GM21526 (cell line): ENCODE measurements around the gene BARX2.
A peak's percentile ranks its signal among the peaks of the same experiment; 100 is the strongest.

Experiments
- ATAC-seq: cut with Tn5 transposase; IDR thresholded peaks from one replicate; pipeline ENCODE4 v1.9.1; 2021; ENCODE audit warnings: moderate library complexity; ENCODE audit not compliant: unreplicated experiment, low FRiP score

Gene BARX2

GRCh38 chr11:129373489-129373953 lies 2.1 kb upstream of the BARX2 start:
- ATAC-seq: no peak

- ATAC-seq: no peak
Observed at GRCh38 chr11:129374081-129374992, 1.3 kb upstream of the BARX2 start.

- ATAC-seq: peak; percentile 15
Observed at GRCh38 chr11:129374993-129375750, 476 bp upstream of the BARX2 start.

DNA sequence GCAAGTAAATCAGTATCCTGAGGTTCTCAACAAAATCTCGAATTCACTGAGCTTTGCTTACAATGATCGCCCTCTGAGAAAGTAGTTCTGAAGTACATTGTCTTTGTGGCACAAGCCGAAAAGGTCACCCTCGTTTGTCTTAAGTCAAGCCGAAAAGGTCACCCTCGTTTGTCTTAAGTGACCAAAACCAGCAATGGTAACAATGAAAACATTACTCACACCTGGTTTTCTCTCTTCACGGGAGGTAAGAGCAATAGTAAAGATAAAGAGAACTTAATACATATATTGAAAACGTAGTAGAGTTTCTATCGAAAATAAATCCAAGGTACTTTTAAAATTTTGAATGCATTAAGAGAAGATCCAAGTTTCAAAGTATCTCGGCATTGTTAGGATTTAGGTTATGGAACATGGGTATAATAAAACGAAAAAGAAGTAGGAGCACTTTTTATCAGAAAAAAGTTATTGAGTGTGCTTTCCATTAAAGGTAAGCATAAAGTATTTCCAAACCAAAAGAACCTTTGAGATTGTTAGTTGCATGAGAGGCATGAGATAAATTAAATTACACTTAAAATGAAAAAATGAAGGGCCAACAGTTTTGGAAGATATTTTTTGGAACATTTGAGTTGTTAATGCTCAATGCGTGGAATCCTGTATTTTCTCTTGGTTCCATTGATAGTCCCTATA lies 1.2 kb downstream of the BARX2 start:
- ATAC-seq: no peak

GRCh38 chr11:129377739-129378138 lies 2.1 kb downstream of the BARX2 start:
- ATAC-seq: no peak

DNA sequence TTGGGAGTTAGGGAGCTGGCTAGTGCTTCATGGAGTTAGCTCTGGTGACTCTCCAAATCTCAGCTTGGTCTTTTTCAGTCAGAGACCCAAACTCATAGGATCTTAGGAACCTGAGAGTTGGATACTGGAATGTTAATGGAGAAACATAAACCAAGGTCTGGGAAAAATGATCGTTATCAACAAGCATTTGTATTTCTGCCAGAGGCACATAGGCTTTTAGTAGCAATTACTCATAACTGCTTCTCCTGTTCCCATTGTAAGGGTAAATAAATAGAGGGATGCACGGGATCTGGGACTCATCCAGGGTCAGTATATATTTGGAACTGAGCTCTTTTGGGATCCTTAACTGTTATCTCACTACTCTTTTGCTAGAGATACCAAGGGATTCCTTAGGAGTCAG lies 4.8 kb downstream of the BARX2 start:
- ATAC-seq: no peak

DNA sequence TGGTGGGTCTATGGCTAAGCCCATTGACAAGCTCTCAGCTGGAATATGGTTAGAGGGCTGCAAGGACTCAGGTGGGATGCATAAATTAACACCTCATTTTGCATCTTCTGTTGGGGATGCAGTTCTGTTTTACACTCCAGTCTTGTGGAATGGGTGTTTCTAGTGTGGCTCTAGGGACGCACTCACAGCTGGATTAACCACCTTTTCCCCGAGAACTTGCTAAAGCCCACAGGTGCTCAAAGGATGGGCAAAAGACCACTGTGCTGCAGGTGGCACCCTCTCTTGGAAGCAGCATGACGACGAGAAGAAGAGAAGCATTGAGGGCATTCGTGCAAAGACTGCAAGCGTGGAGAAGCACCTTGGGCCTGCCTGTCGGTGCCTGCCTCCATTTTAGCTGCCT lies 6.9 kb downstream of the BARX2 start:
- no peak for ATAC-seq

- no peak for ATAC-seq
Observed at GRCh38 chr11:129383060-129383459, 7.4 kb downstream of the BARX2 start.

DNA sequence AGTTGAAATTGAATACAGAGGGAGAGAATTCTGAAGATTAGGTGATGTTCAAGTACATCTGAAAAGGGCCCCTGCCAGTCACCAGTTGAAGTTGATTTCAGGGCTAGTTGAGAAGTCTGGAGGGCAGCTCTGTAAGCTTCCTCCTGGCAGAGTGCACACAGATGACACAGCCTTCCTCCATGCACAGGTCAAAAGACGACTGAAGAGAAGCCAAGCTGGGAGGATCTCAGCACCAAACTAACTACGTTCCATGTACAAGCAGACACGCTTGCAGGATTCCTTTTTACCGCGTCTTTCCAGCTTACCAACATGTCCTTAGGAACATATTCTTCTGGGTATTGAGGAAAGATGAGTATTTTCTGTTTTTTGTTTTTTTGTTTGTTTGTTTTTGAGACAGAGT lies 7.9 kb downstream of the BARX2 start:
- ATAC-seq: no peak

- ATAC-seq: no peak
Observed at GRCh38 chr11:129384415-129384814, 8.8 kb downstream of the BARX2 start.

DNA sequence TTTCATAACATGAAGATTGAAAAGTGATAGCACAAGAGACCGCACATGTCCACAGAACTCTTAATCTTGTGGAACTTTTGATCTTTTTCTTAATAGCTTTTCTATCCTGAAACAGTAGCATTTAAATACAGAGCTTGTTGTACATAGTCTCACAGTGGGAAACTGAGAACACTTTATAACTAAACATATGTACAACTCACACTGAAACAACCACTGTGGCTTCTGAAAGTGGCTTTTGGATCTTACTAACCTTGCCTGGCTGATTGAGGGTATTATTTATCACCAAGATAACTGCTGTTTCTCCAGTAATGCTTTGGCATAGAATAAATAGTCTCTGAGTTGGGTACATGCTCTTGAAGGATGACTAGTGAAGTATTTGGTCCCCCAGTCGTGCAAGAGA lies 10.2 kb downstream of the BARX2 start:
- no peak for ATAC-seq

DNA sequence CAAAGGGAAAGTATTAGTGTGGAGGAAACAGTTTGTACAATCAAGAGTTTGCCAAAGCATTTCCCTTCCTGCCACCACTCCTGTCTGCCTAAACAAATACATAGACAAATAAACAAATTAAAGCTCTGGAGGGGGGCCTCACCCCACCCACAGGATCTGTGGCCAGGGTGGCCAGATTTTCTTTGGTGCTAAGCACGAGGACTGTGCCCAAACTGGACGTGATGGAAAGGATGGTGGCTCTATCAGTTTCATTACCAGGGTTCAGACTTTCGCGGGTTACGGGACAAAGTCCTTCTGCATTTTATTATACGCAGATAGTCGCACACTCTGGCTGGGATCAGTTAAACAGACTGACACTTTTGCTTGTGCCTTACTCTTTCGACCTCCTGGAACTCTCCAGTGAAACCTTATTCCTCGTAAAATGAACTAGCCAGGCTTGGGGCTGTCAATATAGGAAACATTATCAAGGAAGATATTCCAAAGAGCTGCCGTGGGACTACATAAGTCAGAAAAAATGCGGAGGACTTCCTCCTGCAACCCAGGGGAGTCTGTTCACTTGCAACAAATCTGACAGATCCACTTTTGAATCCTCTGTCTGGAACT lies 11.2 kb downstream of the BARX2 start:
- no peak for ATAC-seq

DNA sequence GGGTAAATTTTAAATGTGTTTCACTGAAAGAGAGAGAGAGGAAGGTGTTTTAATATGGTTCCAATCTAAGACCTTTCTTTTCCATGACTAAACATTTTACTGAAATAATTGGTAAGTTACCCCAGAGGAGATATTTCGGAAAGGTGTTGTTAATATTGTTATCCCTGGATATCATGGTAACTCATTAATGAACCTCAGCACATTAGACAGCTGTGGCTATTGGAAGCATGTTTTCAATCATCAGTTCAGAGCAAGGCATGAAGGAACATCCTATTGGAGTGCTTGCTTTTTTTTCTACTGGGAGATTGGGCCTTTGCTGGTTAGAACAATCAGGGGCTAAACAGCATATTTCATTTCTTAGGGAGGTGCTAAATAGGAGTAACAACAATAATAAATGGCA lies 11.8 kb downstream of the BARX2 start:
- no peak for ATAC-seq

GRCh38 chr11:129388824-129389223 lies 13.2 kb downstream of the BARX2 start:
- no peak for ATAC-seq

DNA sequence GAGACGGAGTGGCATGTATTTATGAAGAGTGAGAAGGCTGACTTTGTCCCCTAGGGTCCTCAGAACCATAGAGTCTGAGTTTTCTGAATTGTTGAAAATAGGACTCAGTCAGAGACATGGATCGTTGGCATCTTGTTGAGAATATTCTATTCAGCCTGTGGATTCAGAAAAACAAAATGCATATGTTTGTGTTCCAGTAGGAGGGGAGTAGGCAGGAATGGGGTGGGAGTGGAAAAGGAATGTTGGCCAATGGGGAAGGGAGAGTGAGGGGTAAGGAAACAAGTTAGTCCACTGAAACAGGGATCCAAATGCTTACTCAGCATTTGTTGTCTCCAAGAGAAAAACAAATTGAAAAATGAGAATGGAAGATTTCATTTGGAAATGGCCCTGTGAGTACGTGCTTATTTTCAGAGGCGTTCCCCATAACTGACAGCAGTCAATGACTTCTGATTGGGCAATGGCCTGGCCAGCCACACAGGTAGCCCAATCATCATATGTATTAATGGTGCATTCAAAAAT lies 14.7 kb downstream of the BARX2 start:
- no peak for ATAC-seq

DNA sequence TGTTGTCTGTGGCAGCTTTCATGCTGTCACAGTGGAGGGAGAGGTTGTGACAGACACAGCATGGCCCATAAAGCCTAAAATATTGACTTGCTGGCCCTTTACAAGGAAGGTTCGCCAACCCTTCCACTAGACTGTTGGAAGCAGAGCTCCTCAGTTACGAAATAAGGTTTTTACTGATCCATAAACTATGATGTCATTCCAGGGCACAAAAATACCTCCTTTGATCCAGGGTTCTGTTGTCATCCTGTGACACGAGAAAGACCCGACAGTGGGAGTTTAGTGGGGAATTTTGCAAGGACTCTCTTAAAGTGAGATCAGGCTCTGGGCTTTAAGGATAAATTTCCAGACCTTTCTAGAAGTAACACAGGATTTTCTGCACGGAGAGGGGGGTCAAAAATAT lies 15.7 kb downstream of the BARX2 start:
- ATAC-seq: no peak

DNA sequence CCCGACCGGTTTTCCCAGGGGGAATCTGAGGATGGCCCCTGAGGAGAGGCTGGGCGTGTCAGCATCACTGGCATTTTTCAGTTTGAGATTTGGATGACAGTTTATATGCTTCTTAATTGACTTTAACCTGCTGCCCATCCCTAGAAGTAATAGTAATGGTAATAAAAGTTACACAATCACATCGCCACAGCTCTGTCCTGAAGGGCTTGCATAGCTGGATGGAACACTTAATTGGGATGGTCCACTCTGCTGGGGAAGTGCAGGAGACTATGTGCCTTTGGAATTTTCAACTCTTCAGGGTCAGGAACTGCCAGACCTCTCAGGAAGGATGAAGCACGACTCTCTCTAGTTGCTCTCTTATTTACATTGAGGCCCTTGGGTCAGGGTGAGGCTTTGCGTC lies 16.2 kb downstream of the BARX2 start:
- no peak for ATAC-seq

DNA sequence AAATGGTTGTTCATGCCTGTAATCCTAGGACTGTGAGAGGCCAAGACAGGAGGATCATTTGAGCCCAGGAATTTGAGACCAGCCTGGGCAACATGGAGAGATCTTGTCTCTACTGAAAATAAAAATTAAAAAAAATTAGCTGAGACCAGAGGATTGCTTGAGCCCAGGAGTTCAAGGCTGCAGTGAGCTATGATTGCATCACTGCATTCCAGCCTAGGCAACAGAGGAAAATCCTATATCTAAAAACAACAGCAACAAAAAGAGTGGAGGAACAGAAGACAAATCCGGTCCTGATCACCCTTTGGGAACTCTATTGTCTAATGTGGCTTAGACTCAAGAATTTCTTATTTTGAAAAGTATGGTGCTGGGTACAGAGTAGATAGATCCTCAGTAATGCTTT lies 17.3 kb downstream of the BARX2 start:
- no peak for ATAC-seq

GRCh38 chr11:129394709-129395108 lies 19.1 kb downstream of the BARX2 start:
- no peak for ATAC-seq

DNA sequence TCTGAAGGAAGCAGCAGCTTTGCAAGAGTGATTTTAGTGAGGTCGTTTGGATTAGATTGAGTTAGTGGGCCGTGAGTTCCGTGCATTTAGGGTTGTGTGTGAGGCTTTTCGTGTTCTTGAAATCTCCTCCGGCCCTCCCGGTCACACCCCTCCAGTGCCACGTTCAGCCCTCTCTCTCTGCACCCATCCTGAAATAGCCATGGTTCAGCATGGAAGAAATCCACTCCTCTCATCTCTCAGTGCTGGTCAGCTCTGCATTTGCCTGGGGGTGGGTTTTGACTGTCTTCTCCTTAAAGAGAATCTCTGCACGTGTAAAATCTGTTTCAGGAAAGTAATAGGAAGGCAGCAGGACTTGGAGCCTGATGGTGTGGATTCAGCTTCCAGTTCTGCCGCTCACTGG lies 19.8 kb downstream of the BARX2 start:
- no peak for ATAC-seq

DNA sequence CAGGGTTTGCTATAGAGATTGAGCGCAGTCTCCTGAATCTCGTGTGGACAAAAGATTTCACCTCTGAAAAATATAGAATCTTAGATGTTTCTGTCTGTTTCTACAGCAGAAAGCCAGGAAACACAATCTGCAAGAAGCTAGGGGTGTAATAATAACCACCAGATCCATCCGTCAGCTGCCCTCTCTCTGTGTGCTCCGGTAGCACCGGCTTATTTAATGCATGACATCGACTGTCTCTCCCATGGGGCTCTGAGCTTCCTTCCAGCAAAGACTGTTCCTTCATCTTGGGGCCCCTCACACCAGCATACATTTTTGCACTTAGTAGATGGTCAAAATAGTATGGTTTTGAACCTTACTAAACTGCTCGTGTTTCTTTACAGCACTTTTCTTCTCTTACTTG lies 20.2 kb downstream of the BARX2 start:
- ATAC-seq: no peak
